ENCODE results near the gene MPND.

DNA sequence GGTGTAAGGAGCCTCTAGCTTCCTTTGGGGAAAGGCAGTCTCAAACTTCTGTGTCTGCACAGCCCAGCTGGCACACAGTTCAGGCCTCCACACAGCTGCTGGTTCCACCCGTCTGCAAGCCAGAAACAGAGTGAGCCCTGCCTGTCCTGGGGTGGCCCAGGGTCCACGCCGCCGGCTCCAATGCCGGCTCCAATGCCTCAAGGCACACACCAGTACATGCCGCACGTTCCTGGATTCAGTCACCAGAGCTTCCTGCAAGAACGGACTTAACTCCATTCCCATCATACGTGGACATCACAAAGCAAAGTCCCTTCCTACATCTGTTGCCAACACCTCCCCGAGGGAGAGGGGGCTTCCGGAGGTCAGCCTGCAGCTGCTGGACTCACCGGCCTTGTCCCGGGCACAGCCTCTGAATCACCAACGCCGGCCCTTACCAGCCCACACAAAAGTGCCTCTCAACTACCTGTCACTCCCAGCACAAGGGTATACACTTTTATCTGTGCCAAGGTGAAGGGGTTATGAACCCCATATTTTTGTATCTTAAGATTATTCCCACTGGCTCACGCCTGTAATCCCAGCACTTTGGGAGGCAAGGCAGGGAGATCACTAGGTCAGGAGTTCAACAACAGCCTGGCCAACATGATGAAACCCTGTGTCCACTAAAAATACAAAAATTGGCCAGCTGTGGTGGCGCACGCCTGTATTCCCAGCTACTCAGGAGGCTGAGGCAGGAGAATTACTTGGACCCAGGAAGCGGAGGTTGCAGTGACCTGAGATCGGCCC is 48.5 kb downstream of the MPND start:
- TF ChIP-seq BRCA1 (IDR thresholded peaks at IDR 0.05; ENCODE audit: low read depth, low read length): no peak
- TF ChIP-seq, protein P1, sequence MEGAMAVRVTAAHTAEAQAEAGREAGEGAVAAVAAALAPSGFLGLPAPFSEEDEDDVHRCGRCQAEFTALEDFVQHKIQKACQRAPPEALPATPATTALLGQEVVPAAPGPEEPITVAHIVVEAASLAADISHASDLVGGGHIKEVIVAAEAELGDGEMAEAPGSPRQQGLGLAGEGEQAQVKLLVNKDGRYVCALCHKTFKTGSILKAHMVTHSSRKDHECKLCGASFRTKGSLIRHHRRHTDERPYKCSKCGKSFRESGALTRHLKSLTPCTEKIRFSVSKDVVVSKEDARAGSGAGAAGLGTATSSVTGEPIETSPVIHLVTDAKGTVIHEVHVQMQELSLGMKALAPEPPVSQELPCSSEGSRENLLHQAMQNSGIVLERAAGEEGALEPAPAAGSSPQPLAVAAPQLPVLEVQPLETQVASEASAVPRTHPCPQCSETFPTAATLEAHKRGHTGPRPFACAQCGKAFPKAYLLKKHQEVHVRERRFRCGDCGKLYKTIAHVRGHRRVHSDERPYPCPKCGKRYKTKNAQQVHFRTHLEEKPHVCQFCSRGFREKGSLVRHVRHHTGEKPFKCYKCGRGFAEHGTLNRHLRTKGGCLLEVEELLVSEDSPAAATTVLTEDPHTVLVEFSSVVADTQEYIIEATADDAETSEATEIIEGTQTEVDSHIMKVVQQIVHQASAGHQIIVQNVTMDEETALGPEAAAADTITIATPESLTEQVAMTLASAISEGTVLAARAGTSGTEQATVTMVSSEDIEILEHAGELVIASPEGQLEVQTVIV (IDR thresholded peaks at IDR 0.05; ENCODE audit: borderline replicate concordance, partially characterized antibody): no peak
- no peak for TF ChIP-seq EZH2 (IDR thresholded peaks at IDR 0.05; ENCODE audit: borderline replicate concordance, control insufficient read depth, low read depth, low read length)

Measured in GM12878 (cell line).